ENCODE measurements around the gene TNS3. TPM values are rescaled to one million over a fixed set of nuclear protein-coding genes. Genes with fewer than 3 reads are reported as not detected.

The TNS3 gene
- total RNA-seq, 4 donors from 2014 or later = 6.6 to 16.0 (median 9.6) TPM

- WGBS, 2 donors = 87 to 92% methylated on average over 8 to 11 of the region's 14 CpGs
- DNase-seq = no peak
Measured at GRCh38 chr7:47386273-47386835, 195.6 kb downstream of the TNS3 start.

GRCh38 chr7:47385536-47386125 lies 196.3 kb downstream of the TNS3 start:
- H3K4me3 ChIP-seq = no peak overlapping the region
- DNase-seq = no peak
- intact Hi-C loops (cut with DNase I) = no loop called here
- H3K4me1 ChIP-seq = peaks cover 0 to 19% (median 2%) of the 10 kb centered on the region in 3 donors
- H3K9me3 ChIP-seq = no peaks in the 10 kb centered on the region
- H3K27me3 ChIP-seq = peaks cover 0 to 9% (median 0%) of the 10 kb centered on the region in 4 donors
- no peak overlapping the region for H3K27ac ChIP-seq
- peaks cover 0 to 8% (median 0%) of the 10 kb centered on the region in 3 donors for H3K36me3 ChIP-seq
- WGBS, 2 donors = 90 to 94% methylated on average over 7 to 10 of the region's 10 CpGs
- TF ChIP-seq POLR2A (IDR thresholded peaks at IDR 0.05) = no peak
- no peak for TF ChIP-seq CTCF (IDR thresholded peaks at IDR 0.05)

More at GRCh38 chr7:47386273-47386835, 195.6 kb downstream of the TNS3 start:
- no peaks in the 10 kb centered on the region for H3K9me3 ChIP-seq
- peaks cover 0 to 12% (median 0%) of the 10 kb centered on the region in 3 donors for H3K4me1 ChIP-seq
- H3K36me3 ChIP-seq = peaks cover 0 to 11% (median 0%) of the 10 kb centered on the region in 3 donors
- H3K4me3 ChIP-seq = no peak overlapping the region
- TF ChIP-seq CTCF (IDR thresholded peaks at IDR 0.05) (no peak), POLR2A (IDR thresholded peaks at IDR 0.05) (no peak)
- H3K27ac ChIP-seq = no peak overlapping the region
- peaks cover 0 to 7% (median 0%) of the 10 kb centered on the region in 4 donors for H3K27me3 ChIP-seq
- intact Hi-C loops (cut with DNase I) = no loop called here

GRCh38 chr7:47384755-47385535 lies 197.0 kb downstream of the TNS3 start:
- peaks cover 0 to 14% (median 0%) of the 10 kb centered on the region in 4 donors for H3K27me3 ChIP-seq
- H3K27ac ChIP-seq = no peak overlapping the region
- no peak overlapping the region for H3K4me3 ChIP-seq
- intact Hi-C loops (cut with DNase I) = no loop called here
- H3K4me1 ChIP-seq = peaks cover 0 to 26% (median 9%) of the 10 kb centered on the region in 3 donors
- no peak for TF ChIP-seq POLR2A (IDR thresholded peaks at IDR 0.05)
- 92 to 94% methylated on average over 5 to 11 of the region's 13 CpGs for WGBS, 2 donors
- H3K9me3 ChIP-seq = no peaks in the 10 kb centered on the region
- DNase-seq = no peak
- peaks cover 0 to 6% (median 0%) of the 10 kb centered on the region in 3 donors for H3K36me3 ChIP-seq

GRCh38 chr7:47383696-47384445 lies 198.0 kb downstream of the TNS3 start:
- 85 to 88% methylated on average over 10 of the region's 10 CpGs for WGBS, 2 donors
- H3K4me1 ChIP-seq = peaks cover 0 to 37% (median 14%) of the 10 kb centered on the region in 3 donors
- H3K4me3 ChIP-seq = no peak overlapping the region
- peaks cover 0 to 3% (median 0%) of the 10 kb centered on the region in 3 donors for H3K36me3 ChIP-seq
- intact Hi-C loops (cut with DNase I) = no loop called here
- no peak overlapping the region for H3K27ac ChIP-seq
- no peak for DNase-seq
- no peak for TF ChIP-seq CTCF (IDR thresholded peaks at IDR 0.05)
- TF ChIP-seq POLR2A (IDR thresholded peaks at IDR 0.05) = no peak
- peaks cover 0 to 21% (median 0%) of the 10 kb centered on the region in 4 donors for H3K27me3 ChIP-seq
- no peaks in the 10 kb centered on the region for H3K9me3 ChIP-seq

GRCh38 chr7:47383072-47383471 lies 198.8 kb downstream of the TNS3 start:
- TF ChIP-seq CTCF (IDR thresholded peaks at IDR 0.05) (no peak), POLR2A (IDR thresholded peaks at IDR 0.05) (no peak)
- Histone ChIP-seq H3K36me3 (peaks cover 0 to 3% (median 0%) of the 10 kb centered on the region in 3 donors), H3K27ac (no peak overlapping the region), H3K27me3 (peaks cover 0 to 28% (median 0%) of the 10 kb centered on the region in 4 donors), H3K4me3 (no peak overlapping the region), H3K4me1 (peaks cover 0 to 40% (median 14%) of the 10 kb centered on the region in 3 donors), H3K9me3 (no peaks in the 10 kb centered on the region)
- no peak for DNase-seq
- intact Hi-C loops (cut with DNase I) = no loop called here
- WGBS, 2 donors = 79 to 84% methylated on average over 8 of the region's 8 CpGs
